Effector memory CD4-positive, alpha-beta T cell (primary cell): ENCODE results near the gene MSRB1.
A peak's percentile ranks its signal among the peaks of the same experiment; 100 is the strongest.
"Not testable (repeated sequence)": the region's sequence is repeated elsewhere in the genome, so short reads cannot be mapped to it uniquely, and the experiment has no call there.

ENCODE experiments used
- DNase-seq, 3 donors: peaks; one replicate each; pipeline ENCODE4 v3.0.0-alpha.2; 2020
- H3K27ac ChIP-seq: 2 replicates; pipeline ENCODE4 v1.7.0; 2013; ENCODE audit warnings: mild to moderate bottlenecking, low read length, moderate library complexity; ENCODE audit not compliant: insufficient read depth, poor library complexity, severe bottlenecking
- H3K27me3 ChIP-seq: replicated peaks from 2 replicates; pipeline ENCODE4 v1.7.0; 2013; ENCODE audit warnings: mild to moderate bottlenecking, low read length; ENCODE audit not compliant: insufficient read depth, control insufficient read depth, poor library complexity, severe bottlenecking
- H3K36me3 ChIP-seq: 2 replicates; pipeline ENCODE4 v1.7.0; 2013; ENCODE audit warnings: mild to moderate bottlenecking, low read length, moderate library complexity; ENCODE audit not compliant: control insufficient read depth, insufficient read depth
- H3K4me1 ChIP-seq: 2 replicates; pipeline ENCODE4 v1.7.0; 2013; ENCODE audit warnings: low read length, mild to moderate bottlenecking; ENCODE audit not compliant: control insufficient read depth, insufficient read depth, poor library complexity, severe bottlenecking
- H3K4me3 ChIP-seq: 2 replicates; pipeline ENCODE4 v1.7.0; 2013; ENCODE audit warnings: low read length, low read depth, mild to moderate bottlenecking; ENCODE audit not compliant: insufficient read depth, poor library complexity, severe bottlenecking
- H3K9me3 ChIP-seq: 2 replicates; pipeline ENCODE4 v1.7.0; 2013; ENCODE audit warnings: mild to moderate bottlenecking, low read length, moderate library complexity; ENCODE audit not compliant: control insufficient read depth

Gene MSRB1

DNA sequence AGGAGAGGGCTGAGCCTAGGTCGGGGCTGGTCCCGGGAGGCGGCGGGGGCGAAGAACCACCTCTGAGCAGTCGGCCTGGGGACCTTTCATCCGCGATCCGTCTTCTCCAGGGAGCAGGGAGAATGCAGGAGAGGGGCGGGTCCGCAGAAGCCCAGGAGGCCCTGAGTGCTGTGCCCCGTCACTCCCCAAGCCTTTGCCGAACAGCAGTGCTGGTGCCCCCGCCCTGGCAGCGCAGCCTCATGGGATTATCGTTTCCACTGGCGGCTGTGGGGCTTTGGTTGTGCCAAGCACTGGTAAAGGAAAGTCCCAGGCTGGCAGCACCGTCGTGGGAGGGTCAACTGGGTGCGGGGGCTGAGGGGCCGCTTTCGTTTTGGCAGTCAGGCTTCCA, 29.5 kb upstream of the MSRB1 start:
- no peak for DNase-seq
- peak overlapping the region; percentile 82 for H3K4me3 ChIP-seq

GRCh38 chr16:1971796-1972489, 28.9 kb upstream of the MSRB1 start, which contains the start of gene TBL3:
Gene TBL3 (plus strand): TSS chr16:1972053. CDS start chr16:1972165, 112 bp downstream.
- no peaks in the 10 kb centered on the region for H3K27me3 ChIP-seq

More for the DNA sequence above, 29.5 kb upstream of the MSRB1 start:
- H3K36me3 ChIP-seq: peaks cover 35% of the 10 kb centered on the region
- H3K9me3 ChIP-seq: no peaks in the 10 kb centered on the region
- H3K4me1 ChIP-seq: peaks cover 17% of the 10 kb centered on the region
- peak overlapping the region; percentile 80 for H3K27ac ChIP-seq
- no peaks in the 10 kb centered on the region for H3K27me3 ChIP-seq

GRCh38 chr16:1968146-1968953, 25.4 kb upstream of the MSRB1 start:
- no peaks in the 10 kb centered on the region for H3K9me3 ChIP-seq
- H3K27ac ChIP-seq: no peak overlapping the region
- no peaks in the 10 kb centered on the region for H3K27me3 ChIP-seq
- H3K4me3 ChIP-seq: no peak overlapping the region
- peaks cover 34% of the 10 kb centered on the region for H3K4me1 ChIP-seq
- no peak for DNase-seq
- no peaks in the 10 kb centered on the region for H3K36me3 ChIP-seq

More at GRCh38 chr16:1971796-1972489, 28.9 kb upstream of the MSRB1 start, which contains the start of gene TBL3:
- peaks cover 29% of the 10 kb centered on the region for H3K36me3 ChIP-seq
- peak within 1 kb of the TSS; percentile 80 for H3K27ac ChIP-seq
- H3K4me1 ChIP-seq: peaks cover 17% of the 10 kb centered on the region
- peak within 1 kb of the TSS; percentile 82 for H3K4me3 ChIP-seq
- no peaks in the 10 kb centered on the region for H3K9me3 ChIP-seq
- peak; percentile 94 to 96 (median 95) for DNase-seq

DNA sequence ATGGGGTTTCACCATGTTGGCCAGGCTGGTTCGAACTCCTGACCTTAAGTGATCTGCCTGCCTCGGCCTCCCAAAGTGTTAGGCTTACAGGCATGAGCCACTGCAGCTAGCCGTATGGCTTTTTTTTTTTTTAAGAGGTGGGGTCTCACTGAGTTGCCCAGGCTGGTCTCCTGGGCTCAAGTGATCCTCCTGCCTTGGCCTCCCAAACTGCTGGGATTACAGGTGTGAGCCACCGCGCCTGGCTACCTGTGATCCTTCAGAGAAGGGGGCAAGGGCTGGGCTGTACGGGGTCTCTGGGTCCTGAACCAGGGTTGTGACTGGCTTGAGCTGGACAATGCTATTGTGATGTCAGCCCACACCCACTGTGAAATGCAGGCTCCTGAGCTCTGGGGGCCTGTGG, 23.5 kb upstream of the MSRB1 start, which contains the start of gene RNF151:
Gene RNF151 (plus strand): TSS at position 397 of the 400 bp plus-strand sequence. CDS start 26 bp downstream, outside the sequence.
- peak within 1 kb of the TSS; percentile 77 for H3K4me3 ChIP-seq
- no peaks in the 10 kb centered on the region for H3K9me3 ChIP-seq
- no peak for DNase-seq
- peaks cover 32% of the 10 kb centered on the region for H3K4me1 ChIP-seq
- peak within 1 kb of the TSS; percentile 97 for H3K27ac ChIP-seq
- peaks cover 15% of the 10 kb centered on the region for H3K36me3 ChIP-seq
- H3K27me3 ChIP-seq: no peaks in the 10 kb centered on the region

DNA sequence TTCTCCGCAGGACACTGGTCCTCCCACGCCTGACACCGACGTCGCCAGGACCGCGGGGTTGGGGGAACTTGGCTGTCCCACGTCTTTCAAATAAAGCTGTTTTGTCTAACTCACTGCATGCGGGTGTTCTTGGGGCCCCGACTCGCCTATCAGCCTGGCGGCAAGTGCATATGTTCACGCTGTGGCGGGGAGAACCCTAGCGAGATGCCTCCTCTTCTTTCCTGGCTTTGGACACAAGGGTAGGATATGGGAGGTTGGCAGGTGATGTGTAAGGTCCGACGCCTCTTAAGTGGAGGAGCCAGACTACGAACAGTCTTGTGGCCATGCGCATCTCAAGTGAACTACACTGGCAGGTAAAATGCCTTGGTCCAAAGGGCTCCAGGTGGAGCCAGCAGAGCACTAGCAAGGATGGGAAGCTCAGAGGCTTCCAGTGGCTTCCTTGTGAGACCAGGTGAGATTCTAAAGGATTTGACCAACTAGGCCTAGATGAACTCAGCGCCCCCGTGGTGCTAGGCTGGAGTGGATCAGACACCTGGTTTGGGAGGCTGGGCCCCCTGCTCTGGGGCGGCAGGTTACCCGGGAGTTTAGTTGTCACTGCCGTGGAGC, 22.5 kb upstream of the MSRB1 start:
- peak overlapping the region; percentile 97 for H3K27ac ChIP-seq
- H3K9me3 ChIP-seq: no peaks in the 10 kb centered on the region
- H3K36me3 ChIP-seq: peaks cover 15% of the 10 kb centered on the region
- no peaks in the 10 kb centered on the region for H3K27me3 ChIP-seq
- no peak for DNase-seq
- H3K4me1 ChIP-seq: peaks cover 35% of the 10 kb centered on the region
- peak overlapping the region; percentile 77 for H3K4me3 ChIP-seq

DNA sequence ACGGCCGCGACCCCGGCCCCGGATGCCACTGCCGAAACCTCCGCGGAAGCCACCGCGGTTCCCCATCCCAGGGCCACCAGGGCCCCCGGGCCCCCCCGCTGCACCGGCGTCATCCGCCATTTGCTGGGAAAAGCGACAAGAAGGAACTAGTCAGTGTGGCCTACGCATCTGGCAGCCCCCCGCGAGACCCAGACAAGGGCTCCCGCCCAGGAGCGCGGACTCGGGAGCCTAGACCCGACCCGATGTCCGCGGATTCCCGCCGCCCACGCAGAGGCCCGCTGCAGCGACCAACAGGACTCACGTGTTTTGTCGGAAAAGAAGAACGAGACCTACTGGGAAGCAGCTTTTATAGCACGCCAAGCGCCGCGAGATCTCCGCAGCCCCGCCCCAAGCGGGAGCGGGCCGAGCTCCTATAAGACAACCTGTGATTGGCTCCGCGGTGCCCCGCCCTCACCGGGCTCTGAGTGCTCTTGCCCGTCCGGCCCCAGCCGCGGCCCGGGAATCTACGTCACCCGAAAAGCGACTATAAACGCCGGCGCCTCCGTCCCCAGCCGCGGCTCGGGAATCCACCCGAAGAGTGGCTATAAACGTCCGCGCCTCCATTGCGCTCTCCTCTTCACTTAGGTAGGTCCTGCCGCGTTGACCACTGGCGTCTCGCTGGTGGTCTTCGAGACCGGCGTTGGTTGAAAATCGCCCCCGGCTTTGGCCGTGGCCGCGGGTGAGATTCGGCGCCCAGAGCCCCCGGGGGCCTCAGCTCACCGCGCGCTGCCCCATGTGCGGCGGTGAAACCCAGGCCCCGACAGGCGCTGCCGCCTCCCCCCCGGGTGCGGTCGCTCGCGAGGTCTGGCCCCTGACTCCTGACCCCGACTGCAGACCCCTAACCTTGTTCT, 21.8 kb upstream of the MSRB1 start, which contains the start of gene RPS2:
Gene RPS2 (minus strand): TSS at position 321 of the 890 bp plus-strand sequence. CDS start 201 bp downstream, at position 120.
- Histone ChIP-seq H3K4me1 (peaks cover 42% of the 10 kb centered on the region), H3K4me3 (peak within 1 kb of the TSS; percentile 77)

DNA sequence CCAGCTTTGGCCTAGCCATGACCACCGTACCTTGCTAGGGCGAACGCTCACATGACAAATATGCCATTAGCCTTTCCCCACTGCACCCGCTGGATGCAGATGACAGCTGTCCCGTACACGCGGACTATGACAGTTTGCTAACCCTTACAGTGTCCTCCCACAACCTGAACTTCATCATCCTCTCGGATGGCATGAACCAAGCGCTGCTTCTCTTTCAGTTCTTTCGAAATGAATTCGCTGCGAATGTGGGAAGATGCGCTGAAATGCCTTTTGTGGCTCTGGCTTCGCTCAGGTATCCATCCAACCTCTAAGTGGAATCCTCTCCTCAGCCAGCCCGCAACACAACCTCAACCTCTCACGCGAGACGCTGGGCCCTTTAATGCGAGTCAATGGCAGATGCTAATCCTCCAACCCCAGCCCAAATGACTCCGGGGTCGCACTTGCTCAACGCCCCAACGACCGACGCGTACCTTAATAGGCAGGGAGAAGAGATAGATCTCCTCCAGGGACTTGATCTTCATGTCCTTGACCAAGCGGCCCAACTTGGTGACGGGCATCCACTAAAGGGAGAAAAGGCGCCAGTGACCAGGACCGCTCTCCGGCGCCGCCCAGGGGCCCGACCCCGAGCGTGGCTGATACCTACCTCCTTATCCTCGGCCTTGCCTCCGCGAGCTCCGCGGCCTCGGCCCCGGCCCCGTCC, 21.0 kb upstream of the MSRB1 start:
- H3K9me3 ChIP-seq: no peaks in the 10 kb centered on the region
- peaks cover 15% of the 10 kb centered on the region for H3K36me3 ChIP-seq
- peaks cover 48% of the 10 kb centered on the region for H3K4me1 ChIP-seq
- H3K4me3 ChIP-seq: peak overlapping the region; percentile 77
- peak overlapping the region; percentile 97 for H3K27ac ChIP-seq
- peak in 2 of 3 donors; percentile 30 to 31 for DNase-seq
- H3K27me3 ChIP-seq: no peaks in the 10 kb centered on the region

More for the DNA sequence above, 21.8 kb upstream of the MSRB1 start, which contains the start of gene RPS2:
- peak within 1 kb of the TSS; percentile 97 for H3K27ac ChIP-seq
- no peaks in the 10 kb centered on the region for H3K27me3 ChIP-seq
- H3K9me3 ChIP-seq: no peaks in the 10 kb centered on the region
- peaks cover 15% of the 10 kb centered on the region for H3K36me3 ChIP-seq
- peak; percentile 98 to 100 (median 99) for DNase-seq

DNA sequence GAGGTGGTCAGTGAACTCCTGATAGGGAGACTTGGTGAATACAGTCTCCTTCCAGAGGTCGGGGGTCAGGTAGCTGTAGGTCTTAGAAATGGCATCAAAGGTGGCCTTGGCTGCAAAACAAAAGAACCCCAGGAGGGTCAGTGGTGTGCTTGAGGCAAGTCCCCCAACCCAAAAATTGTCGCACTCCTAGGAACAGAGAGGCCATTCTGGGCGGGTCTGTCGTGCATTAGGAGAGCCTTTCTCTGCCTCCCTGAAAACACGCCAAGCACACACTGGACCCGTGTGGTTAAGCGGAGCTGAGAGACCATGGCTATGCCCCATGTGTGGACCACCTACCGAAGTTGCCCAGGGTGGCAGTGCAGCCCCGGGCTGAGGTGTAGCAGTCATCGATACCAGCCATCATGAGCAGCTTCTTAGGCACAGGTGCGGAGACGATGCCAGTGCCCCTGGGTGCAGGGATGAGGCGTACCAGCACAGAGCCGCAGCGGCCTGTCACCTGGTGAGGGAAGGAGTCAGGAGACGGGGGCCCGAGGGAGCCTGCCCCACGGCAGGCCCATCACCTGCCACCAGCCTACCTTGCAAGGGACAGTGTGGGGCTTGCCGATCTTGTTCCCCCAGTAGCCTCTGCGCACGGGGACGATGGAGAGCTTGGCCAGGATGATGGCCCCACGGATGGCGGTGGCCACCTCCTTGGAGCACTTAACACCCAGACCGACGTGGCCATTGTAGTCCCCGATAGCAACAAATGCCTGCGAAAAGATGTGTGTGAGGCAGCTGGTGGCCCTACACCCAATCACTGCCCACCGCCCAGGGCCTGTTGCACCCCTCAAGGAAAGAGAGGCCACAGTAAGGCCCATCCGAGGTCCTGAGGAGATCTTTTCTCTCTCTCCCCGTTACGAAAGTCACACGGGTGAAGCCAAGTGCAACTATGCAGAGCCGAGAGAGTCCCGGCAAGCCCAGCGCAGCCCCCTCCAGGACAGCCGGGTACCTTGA, 19.5 kb upstream of the MSRB1 start:
- not testable (repeated sequence) for H3K9me3 ChIP-seq, H3K27me3 ChIP-seq, DNase-seq, H3K4me3 ChIP-seq
- peaks cover 15% of the 10 kb centered on the region for H3K36me3 ChIP-seq
- H3K27ac ChIP-seq: peak overlapping the region; percentile 97
- H3K4me1 ChIP-seq: peaks cover 50% of the 10 kb centered on the region
